HG02623 (cell line): Measurements from ENCODE around the gene PSMD9.
A peak's percentile ranks its signal among the peaks of the same experiment; 100 is the strongest.
"Not testable (repeated sequence)": the region's sequence is repeated elsewhere in the genome, so short reads cannot be mapped to it uniquely, and the experiment has no call there.

ENCODE experiments used
- ATAC-seq: cut with Tn5 transposase; IDR thresholded peaks from one replicate; pipeline ENCODE4 v1.9.1; 2021; ENCODE audit warnings: moderate library complexity; ENCODE audit not compliant: unreplicated experiment

Gene PSMD9

DNA sequence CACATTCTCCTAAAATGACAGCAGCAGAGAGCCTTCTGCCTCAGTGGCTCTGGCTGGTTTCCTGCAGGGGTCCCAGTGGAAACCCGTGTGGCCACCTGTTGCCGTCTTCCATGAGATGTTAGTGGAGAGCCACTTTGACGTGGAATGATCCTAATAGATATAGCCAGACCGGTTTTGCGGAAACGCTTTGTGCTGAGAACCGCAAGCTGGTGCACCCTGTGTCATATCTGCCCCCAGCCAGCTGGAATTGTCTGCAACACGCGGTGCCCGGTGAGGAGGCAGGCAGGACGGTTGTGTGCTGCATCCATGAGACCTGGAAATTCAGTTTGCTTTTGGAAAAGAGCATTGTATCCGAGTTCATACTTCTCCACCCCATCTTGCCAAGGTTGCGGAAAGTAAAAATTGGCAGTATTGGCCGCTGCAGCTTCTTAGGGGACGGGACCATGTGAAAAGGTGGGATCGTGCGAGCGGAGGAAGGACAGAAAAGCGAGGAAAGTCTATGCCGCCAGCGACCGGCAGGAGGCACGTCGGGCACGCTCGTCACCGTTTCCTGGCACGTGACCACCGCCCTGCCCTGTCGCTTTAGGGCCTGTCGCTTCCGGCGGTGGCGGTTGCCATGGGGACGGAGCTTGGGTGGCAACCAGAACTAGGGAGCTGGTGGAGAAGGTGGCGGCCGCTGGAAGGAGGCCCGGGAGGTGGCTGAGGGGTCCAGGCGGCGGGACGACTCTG lies 29.5 kb downstream of the PSMD9 start, which contains the start of gene CFAP251:
Gene CFAP251, plus strand, starts transcription at position 643 of the 729 bp plus-strand sequence. CDS start 2,714 bp downstream, outside the sequence.
- peak; percentile 87 for ATAC-seq

DNA sequence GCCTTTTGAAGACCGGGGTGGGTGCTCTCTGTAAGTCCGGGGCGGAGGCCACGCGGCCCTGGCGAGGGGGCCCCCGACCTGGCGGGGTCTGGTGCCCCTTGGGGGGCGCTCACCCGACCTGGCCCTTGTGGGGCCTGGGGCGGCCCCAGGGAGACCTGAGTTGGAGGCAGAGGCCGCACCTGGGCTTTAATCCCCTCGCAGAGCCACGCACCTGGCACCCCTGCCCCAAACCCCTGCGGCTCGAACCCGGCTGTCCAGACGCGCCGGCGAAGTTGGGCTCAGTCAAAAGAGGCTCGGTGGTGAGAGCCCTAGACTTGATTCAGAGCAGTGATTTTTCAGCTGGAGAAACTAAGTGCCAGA lies 30.1 kb downstream of the PSMD9 start:
- no peak for ATAC-seq

DNA sequence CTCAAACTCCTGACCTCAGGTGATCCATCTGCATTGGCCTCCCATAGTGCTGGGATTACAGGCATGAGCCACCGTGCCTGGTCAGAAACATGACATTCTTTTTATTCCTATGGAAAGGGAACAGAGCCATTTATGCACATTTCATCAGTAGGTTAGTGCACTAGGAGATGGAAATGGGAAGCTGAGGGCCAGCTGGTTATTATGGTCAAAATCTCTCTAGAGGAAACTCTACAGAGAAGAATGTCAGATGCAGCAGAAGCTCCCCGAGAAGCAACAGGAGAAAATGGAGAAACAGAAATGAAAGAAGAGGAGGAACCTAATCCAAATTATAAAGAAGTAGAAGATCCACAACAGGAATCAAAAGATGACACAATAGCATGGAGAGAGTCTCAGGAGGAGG lies 32.5 kb downstream of the PSMD9 start:
- ATAC-seq = no peak

DNA sequence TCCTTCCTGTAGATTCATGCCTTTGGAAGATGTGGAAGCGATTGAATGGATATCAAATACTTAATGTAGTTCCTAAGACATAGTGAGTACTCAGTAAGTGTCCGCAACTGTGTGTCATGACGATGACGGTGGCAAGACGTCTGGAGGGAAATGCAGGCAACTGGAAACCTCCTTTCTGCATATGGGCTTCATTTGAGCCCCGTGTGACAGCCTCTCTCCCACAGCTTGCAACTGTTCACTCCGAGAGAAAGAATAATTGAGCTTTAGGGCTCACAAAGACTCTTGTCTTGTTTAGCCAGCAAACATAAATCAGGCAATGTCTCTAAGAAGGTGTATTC lies 36.7 kb downstream of the PSMD9 start:
- no peak for ATAC-seq

DNA sequence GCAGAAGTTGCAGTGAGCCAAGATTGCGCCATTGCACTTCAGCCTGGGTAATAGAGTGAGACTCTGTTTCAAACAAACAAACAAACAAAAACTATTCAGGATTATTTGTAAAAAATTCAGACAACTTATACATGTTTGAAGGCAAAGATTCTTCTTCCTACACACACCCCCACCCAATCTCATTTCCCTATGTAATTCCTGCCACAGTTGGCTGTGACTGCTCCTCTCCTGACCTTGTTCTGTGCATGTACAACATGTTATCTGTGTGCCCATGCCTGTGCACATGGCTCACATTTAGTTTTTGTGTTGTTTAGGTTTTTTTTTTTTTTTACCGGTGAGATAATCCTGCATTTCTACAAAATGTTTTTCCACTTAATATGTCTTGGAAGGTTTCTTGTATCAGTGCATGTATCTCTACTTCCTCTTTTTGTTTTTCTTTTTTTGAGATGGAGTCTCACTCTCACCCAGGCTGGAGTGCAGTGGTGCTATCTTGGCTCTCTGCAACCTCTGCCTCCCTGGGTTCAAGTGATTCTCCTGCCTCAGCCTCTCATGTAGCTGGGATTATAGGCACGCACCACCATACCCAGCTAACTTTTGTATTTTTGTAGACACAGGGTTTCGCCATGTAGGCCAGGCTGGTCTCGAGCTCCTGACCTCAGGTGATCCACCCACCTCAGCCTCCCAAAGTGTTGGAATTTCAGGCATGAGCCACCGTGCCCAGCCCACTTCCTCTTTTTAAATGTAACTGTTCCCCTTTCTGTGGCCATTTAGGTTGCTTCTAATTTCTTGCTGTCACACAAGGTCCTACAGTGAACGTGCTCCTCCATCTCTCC lies 38.5 kb downstream of the PSMD9 start:
- no peak for ATAC-seq

DNA sequence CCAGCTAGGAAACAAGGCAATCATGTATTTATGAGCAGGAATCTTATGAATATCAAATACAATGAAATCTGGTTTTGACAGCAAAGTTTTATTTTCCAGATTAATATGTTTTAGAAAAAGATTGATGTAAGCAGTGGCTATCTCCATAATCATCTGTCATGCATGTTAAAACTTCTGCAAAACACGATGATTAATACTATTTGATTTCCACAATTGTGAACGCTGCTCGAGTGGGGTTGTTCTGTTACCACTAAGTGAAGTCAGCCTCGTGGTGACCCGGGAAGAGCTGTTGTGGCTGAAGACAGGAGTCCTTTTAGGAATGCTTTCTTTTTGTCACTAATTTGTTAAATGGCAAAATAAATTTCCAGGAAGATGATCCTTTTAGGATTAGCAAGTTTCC lies 39.2 kb downstream of the PSMD9 start:
- no peak for ATAC-seq

DNA sequence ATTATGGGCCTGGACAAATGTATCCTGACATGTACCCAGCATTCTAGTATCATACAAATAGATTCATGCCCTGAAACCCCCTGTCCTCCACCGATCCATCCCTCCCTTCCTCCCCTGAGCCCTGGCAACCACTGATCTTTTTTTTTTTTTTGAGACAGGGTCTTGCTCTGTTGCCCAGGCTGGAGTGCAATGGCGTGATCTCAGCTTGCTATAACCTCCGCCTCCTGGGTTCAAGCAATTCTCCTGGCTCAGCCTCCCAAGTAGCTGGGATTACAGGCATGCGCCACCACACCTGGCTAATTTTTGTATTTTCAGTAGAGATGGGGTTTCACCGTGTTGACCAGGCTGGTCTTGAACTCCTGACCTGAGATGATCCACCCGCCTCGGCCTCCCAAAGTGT lies 41.0 kb downstream of the PSMD9 start:
- ATAC-seq = not testable (repeated sequence)

DNA sequence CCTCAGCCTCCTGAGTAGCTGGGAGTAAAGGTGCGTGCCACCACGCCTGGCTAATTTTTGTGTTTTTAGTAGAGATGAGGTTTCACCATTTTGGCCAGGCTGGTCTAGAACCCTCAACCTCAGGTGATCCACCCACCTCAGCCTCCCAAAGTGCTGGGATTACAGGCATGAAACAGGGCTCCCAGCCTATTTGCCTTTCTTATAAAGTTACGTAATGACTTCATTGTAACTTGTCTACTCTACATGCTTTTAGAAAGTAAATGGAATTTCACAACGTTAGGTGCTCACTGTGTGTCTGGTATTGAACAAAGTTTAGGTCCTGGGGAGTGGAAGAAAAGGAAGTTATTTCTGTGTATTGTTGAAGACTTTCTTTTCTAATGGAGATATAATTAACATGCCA lies 42.3 kb downstream of the PSMD9 start:
- ATAC-seq = no peak

DNA sequence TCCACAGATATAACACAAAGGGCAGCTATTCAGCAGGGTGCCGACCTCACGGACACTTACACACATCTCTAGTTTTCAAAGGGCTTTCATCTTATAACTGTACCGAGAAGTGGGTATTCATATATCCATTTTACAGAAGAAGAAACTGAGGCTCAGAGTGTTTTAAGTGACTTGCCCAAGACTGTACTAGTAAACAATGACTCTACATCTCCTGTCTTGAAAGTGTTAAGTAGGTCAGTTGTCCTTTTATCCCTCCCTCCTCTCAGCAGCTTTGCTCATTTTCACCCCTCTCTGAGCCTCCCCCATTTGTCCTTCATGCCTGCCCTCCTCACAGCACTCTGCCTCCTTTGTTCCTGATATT lies 43.6 kb downstream of the PSMD9 start:
- no peak for ATAC-seq

DNA sequence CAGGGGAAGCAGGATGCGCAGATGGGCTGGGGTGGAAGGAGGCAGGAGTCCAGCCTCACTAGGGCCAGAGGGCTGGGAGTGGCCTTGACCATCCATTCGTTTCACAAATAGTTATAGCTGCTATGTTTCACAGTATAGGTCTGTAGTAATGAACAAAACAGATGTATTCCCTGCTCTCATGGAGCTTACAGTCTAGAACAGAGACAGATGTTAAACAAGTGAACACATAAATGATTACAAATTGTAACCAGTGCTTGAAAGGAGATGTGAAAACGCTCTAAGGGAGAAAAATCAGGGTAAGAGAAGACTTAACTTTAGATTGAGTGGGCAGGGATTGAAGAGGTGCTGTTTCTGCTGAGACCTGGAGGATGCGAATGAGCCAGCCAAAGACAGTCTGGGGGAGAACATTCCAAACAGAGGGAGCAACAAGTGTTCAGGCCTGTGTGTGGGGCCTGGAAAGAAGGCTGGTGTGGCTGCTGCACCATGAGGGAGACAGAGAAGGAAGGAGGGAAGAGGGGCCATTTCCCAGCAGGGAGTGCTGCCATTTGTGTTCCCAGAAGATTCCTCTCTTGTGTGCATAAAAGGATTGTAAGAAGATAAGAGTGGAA lies 44.4 kb downstream of the PSMD9 start:
- ATAC-seq = no peak

DNA sequence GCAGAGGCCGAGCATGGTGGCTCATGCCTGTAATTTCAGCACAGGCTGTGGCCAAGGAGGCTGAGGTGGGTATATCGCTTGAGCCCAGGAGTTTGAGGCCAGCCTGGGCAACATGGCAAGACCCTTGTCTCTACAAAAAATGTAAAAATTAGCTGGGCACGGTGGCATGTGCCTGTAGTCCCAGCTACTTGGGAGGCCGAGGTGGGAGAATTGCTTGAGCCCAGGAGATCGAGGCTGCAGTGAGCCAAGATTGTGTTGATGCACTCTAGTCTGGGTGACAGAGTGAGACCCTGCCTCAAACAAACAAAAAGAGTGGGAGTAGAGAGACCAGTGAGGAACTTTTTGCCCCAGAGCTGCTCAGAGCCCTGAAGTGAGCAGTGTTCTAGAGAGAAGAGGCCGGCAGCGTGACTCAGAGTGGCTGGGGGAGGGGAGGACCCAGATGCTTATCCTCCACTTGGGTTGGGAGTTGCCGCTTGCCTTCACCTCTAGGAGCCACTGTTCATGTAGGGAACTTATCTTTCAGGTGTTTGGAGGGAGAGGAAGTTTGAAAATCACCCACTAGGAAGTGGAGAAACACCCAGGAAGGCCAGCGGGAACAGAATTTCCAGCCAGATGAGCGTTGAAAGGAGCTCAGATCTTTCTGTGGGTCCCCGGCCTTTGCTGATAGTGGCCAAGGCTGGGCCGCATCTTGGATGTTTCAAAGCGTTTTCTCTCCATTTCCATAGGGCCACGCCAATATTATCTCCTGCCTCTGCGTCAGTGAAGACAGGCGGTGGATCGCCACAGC lies 45.1 kb downstream of the PSMD9 start:
- no peak for ATAC-seq

DNA sequence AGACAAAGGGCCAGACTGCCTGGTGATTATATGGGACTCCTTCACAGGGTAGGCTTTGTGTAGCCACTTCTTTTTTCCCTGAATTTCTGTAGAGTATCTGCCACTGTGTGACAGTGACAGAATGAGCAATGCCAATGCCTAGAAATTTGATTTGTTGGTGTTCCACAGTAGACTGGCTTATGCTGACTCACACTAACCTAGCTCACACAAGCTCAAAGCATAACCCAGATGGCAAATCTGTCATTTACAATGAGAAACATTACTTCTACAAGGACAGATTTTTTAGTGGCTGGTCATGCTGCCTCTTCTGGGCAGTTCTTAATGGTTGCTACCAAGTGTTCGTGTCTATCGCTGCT lies 45.7 kb downstream of the PSMD9 start:
- ATAC-seq = no peak

DNA sequence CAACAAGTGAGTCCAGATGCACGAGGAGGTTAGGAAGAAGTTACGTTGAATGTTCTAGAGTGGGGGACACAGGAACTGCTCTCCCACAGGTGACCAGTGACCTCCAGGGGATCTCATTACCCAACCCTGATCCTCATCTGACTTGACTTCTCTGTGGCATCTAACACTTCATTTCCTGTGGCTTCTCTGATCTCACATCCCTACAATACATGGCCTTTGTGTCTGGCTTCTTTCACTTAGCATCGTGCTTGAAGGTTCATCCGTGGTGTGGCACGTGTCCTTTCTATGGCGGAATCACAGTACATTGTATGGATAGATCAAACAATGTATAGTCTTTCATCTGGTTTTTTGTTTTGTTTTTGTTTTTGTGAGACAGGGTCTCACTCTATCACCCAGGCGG lies 49.1 kb downstream of the PSMD9 start:
- no peak for ATAC-seq

DNA sequence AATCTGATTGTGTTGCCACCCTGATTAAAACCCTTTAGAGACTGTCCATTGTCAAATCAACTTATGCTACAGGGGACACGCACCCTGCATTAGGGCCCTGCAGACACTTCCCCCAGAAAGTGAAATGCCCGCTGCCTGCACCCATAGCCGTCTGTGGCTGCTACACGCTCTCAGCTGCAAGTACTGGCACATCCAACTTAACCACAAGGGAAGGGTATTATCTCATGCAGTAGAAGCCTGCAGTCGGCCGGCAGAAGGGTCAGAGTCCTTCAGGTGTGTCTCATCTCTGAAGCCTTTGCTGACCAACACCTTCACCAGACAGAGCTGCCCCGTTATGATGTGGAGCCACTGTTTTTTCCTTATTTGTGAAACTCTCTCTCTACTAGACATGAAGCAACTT lies 50.6 kb downstream of the PSMD9 start:
- no peak for ATAC-seq

DNA sequence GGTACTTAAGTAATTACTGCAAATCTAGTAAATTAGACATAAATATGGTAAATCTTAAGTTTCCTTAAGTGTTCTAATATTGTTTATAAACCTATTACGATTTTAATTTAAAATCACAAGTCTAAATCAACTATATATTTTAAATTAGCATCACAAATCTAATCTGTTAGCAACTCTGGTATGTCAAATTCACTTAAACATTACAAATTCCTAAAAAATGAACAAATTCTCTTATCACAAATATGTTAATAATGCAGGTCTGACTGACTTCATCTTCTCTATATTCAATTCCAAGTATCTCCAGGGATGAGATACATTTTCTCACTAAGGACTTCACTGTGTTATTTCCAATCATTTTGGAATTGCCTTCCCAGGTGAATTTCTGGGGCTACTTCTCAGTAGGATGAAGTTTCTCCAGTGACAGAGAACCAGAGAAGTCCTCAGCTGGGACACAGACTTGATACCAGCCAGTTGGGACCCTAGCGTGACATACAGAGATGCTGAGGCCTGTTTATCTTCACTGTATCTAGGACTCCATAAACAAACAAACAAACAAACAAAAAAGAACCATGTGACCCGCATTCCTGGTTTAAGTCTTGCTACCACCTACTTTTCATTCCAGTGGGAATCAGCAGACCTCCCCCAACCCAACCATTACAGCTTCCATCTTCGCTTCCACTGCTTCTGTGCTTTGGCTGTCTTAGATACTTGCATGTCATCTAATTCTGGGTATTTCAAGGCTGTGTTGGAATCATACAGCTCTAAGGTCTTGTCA lies 51.6 kb downstream of the PSMD9 start:
- ATAC-seq = no peak

DNA sequence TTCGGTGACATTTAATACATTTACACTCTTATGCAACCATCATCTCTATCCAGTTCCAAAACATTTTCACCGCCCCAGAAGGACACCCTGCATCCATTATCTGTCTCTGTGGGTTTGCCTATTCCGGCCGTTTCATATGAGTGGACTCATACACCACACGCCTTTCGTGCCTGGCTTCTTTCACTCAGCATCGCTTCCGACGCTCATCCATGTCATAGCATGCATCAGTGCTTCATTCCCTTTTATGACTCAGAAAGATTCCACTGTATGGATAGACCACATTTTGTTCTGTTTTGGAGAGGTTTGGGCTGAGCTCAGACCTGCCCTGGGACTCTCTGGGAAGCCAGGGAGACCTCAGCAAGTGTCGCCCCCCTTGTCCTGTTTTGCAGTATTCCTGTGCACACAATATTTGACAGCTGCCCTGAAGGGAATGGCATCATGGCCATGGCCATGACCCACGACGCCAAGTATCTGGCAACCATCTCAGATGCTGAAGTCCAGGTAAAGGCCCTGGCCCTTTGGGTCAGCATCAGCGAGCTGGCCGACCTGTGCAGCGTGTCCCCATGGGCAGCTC lies 53.6 kb downstream of the PSMD9 start:
- no peak for ATAC-seq

DNA sequence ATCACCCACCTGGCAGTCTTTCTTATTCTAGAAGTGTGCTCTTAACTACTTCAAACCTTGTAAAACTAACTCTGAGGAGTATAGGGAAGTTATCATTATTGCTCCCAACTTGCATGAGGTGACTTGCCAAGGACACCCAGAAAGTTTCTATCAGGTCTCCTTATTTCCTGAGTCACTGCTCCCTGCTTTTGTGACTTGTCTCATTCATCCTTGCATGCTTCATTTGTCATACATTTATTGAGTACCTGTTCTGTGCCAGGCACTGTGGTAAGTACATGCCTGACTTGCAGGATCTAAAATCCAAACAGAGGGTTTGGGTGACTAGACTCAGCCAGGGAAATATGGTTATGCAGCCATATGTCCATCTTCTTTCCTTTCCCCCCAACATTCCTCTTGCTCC lies 55.3 kb downstream of the PSMD9 start:
- no peak for ATAC-seq

DNA sequence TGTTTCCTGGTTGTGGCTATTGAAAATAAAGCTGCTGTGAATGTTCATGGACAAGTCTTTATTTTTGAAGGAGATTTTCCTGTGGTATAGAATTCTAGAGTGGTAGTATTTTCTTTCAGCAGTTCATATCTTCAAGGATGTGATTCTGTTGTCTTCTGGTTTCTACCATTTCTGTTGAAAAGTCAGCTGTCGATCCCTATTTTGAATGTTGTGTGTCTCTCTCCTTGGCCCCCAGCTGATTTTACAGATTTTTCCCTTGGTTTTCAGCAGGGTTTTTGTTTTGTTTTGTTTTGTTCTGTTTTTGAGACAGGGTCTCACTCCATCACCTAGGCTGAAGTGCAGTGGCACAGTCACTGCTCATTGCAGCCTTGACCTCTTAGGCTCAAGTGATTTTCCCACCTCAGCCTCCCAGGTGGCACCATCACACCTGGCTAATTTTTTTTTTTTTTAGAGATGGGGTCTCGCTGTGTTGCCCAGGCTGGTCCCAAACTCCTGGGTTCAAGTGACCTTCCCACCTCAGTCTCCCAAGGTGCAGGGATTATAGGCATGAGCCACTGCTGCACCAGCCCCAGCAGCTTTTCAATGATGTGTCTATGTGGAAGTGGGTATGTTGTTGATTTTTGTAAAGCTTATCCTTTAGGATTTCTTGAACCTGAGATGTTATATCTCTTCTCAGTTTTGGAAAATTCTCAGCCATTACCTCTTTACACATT lies 57.9 kb downstream of the PSMD9 start:
- ATAC-seq = no peak

DNA sequence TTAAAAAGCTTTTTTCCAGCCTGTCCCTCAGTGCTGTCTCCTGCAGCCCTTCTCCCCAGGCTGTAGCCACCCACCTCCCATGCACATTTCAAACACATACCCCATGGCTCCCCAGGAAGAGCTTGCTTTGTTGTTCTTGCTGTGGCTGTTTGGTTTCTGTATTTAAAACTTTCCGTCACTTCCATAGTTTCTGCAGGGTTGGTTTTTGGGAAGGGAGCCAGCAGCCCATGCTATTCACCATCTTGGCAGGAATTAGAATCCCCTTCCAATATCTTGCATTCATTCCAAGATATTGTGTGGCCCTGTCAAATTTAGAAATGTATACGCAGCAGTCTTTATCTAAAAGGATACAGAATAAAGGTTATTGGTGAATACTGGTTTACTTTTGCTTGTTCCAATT lies 59.4 kb downstream of the PSMD9 start:
- ATAC-seq = no peak
